ENCODE data around the gene VCP.

DNA sequence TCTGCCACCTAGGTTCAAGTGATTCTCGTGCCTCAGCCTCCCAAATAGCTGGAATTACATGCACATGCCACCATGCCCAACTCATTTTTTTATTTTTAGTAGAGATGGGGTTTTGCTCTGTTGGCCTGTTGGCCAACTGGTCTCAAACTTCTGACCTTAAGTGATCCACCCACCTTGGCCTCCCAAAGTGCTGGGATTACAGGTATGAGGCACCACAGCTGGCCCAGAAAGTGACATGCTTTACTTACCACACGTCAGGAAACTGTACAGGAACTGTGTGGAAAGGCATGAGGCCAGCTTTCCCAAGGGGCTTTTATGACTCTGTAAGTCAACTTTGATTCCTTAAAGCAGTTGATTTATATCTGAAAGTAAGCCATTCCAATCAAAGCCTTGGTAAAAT lies 57.9 kb downstream of the VCP start:
- TF ChIP-seq, protein P1, sequence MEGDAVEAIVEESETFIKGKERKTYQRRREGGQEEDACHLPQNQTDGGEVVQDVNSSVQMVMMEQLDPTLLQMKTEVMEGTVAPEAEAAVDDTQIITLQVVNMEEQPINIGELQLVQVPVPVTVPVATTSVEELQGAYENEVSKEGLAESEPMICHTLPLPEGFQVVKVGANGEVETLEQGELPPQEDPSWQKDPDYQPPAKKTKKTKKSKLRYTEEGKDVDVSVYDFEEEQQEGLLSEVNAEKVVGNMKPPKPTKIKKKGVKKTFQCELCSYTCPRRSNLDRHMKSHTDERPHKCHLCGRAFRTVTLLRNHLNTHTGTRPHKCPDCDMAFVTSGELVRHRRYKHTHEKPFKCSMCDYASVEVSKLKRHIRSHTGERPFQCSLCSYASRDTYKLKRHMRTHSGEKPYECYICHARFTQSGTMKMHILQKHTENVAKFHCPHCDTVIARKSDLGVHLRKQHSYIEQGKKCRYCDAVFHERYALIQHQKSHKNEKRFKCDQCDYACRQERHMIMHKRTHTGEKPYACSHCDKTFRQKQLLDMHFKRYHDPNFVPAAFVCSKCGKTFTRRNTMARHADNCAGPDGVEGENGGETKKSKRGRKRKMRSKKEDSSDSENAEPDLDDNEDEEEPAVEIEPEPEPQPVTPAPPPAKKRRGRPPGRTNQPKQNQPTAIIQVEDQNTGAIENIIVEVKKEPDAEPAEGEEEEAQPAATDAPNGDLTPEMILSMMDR (IDR thresholded peaks at IDR 0.05; ENCODE audit: low read depth, low read length): no peak
- no peak for TF ChIP-seq POLR2A (IDR thresholded peaks at IDR 0.05; ENCODE audit: extremely low read depth, insufficient read length)
- no peak for TF ChIP-seq MYC (IDR thresholded peaks at IDR 0.05; ENCODE audit: low read depth, low read length)
- TF ChIP-seq, protein P2, sequence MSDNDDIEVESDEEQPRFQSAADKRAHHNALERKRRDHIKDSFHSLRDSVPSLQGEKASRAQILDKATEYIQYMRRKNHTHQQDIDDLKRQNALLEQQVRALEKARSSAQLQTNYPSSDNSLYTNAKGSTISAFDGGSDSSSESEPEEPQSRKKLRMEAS (IDR thresholded peaks at IDR 0.05; ENCODE audit: low read depth, low read length): no peak

All from NB4 (cell line).